Activated T-helper 1 cell treated with anti-CD3 and anti-CD28 coated beads, Interleukin-2, amount 50 U/mL, for 16 hours (primary cell): Measurements from ENCODE around the gene GAS7.
"Not testable (repeated sequence)": the region's sequence is repeated elsewhere in the genome, so short reads cannot be mapped to it uniquely, and the experiment has no call there.

ENCODE experiments used
- DNase-seq, 2 donors: peaks; one replicate each; pipeline ENCODE4 v3.0.0-alpha.2; 2020; ENCODE audit warnings: low read depth in 1 of 2, low spot score in 1 of 2

The GAS7 gene

DNA sequence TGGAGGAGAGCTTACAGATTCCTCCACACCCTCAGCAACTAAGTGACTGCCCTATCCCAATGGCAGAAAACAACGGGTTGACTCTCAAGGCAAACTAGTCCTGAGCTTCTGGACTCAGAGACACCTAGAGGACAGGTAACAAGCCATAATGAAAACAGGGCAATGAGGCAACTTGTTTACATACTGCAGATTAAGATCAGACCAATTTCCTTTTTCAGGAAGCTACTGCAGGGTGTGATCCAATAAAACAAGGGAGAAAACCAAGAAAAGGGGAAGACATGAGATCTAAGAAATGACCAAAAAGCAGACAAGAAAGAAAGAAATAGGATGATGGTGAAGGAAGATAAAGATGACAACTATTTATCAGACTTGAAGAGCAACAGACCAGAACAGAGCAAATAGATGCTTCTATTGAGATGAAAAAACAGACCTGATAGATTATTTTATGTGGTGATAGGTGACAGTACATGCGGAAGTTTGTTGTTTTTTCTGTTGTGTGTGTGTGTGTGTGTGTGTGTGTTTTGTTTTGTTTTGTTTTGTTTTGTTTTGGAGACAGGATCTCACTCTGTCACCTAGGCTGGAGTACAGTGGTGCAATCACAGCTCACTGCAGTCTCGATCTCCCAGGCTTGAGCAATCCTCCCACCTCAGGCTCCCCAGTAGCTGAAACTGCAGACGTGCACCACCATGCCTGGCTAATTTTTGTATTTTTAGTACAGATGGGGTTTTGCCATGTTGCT, 120.7 kb downstream of the GAS7 start:
- no peak for DNase-seq

DNA sequence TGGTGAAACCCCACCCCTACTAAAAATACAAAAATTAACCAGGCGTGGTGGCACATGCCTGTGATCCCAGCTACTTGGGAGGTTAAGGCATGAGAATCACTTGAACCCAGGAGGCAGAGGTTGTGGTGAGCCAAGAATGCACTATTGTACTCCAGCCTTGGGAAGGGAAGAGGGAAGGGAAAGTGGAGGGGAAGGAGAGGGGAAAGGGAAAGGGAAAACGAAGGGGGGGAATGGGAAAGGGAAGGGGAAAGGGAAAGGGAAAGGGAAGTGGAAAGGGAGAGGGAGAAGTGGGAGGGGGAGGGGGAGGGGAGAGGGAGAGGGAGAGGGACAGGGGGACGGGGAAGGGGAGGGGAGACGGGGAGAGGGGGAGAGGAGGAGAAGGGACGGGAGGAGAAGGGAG, 122.5 kb downstream of the GAS7 start:
- no peak for DNase-seq

DNA sequence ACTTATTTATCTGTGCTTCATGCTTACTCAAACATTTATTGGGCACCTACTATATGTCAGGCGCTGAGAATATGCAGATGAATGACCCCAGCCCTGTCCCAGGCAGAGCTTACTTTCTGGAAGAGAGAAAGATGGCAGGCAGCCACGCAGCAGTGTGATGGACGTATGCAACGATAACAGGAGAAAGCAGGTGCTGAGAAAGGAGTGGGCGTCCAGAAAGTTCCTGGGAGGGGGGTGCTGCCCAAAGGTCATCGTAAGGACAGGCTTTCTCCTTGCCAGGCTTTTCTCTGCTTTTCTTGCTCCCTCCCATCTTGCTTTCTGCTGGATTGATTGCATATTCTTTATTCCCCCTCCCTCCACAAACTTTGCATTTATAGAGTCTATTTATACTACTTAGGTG, 124.5 kb downstream of the GAS7 start:
- DNase-seq = no peak

DNA sequence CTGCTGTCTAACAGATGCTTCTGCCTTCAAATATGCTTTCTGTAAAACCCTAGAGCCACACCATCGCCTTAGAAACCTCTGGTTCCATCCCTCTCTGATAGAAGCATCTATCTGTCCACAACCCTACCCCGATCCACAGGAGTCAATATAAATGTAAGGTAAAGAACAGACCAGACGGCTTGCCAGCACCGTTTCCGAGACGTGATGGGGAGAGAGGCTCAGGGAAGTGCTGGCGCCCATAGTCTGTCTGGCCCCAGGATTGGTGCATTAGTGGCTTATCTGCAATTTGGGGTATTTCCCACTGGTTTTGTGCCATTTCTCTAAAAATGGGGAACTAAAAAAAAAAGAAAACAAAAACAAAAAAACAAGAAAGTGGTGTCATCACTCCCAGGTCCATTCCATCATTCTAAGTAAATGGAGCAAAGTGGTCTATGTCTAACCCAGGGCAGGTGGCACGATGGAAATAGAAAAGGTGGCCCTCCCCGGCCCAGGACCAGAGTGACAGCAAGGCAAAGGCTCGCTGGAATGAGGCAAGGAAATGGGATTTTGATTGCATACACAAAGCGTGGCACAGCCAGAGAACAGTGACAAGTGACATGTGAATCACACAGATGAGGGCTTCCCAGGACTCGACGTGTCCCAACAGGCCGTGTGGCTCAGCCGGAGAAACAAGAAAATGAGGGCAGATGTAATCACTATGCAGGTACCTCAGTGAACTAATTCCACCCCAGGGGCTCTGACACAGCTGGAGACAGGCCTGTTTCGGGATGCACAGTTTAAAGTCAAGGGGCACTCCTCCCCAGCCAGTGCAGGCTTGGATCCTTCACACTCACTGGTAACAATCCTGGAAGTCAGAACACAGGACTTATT, 125.6 kb downstream of the GAS7 start:
- no peak for DNase-seq

DNA sequence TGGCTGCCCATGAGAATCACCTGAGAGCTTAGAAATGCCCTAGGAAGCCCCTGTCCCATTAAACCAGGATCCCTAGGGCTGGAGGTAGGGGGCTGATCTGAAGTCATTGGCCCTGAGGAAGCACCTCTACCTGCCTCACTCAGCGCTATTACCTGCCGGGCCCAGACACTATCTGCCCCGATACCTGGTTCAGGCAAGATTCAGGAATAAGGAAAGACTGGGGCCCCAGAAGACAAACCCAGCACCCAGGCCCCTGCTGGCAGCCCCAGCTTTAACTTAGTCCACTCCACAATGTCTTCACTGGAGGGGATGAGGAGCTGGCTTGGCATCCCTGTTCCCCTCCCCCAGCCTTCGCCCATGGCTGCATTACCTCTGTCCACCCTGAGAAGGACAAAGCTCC, 126.3 kb downstream of the GAS7 start:
- DNase-seq = no peak

DNA sequence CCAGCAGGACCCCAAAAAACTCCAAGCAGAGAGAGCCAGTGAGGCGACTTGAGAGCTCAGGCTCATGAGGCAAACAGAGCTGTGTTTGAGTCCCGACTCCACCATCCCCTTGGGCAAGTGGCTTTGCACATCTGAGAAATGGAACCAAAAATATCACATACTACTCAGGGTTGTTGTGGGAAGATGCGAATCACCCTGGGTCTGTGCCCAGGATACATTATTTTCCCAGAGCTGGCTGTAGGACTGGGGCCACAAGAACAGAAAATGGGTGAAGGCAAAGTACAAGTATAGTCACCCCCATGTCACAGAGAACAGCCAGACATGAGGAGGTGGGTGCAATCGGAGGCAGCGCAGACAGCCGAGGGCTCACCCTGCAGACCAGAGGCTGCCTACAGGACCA, 127.3 kb downstream of the GAS7 start:
- DNase-seq = no peak

DNA sequence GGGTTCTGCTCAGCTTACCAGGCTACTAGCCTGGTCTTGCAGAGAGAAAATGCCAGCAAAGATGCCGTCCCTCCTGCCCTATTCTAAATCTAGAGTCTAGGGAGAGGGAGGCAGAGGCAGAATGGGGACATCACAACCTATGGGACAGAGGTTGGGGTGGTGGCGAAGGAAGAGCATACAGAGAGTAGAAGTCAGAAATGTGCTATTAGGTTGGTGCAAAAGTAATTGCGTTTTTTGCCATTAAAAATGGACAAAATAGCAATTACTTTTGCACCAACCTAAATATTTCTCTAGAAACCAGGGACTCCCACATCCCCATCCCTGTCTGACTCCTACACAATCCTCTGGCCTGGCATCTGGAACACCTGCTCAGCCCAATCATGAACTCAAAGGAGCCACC, 127.7 kb downstream of the GAS7 start:
- no peak for DNase-seq

DNA sequence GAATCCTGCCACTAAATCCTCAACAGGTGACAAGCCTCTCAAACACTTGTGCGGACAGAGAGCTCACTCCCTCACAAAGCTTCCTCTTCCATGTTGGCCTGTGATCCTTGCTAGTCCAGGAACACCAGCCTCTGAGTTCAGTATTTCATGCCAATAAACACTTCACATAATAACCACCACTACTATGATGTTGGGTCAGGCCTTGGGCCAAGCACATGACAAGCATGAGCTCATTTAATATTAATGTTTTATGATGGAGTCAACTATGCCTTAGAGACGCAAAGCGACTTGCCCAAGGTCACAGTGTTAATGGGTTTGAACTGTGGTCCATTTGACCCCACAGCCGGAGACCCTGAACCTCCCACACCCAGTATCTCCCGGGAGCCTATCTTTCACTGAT, 129.1 kb downstream of the GAS7 start:
- DNase-seq = no peak

DNA sequence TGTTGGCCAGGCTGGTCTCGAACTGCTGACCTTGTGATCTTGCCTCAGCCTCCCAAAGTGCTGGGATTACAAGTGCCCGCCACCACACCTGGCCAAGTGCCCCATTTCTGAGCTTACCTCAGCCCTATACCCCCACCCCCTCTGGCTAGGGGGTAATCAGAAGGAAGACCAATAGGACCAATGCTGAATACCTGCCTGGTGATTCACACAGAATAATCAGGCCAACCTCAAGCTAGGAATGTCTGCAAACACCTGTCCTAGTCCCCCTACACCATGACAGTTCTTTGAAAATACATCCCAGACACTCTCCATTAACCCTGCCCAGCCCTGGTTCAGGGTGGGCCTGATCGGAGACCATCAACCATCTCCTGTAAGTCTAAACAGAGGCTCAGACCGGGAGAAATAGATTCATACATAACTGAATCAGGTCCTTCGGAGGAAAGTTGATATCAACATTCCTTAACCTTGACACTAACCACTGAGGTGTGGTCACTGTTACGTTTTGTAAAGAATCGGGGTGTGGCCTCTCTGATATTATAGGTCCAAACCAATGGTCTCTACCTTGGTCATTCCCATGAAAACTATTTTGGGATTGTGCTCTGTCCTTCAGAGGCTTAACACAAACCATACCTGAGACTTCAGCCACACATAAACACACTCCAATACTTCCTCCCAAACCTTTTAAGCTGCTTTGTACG, 130.8 kb downstream of the GAS7 start:
- no peak for DNase-seq

DNA sequence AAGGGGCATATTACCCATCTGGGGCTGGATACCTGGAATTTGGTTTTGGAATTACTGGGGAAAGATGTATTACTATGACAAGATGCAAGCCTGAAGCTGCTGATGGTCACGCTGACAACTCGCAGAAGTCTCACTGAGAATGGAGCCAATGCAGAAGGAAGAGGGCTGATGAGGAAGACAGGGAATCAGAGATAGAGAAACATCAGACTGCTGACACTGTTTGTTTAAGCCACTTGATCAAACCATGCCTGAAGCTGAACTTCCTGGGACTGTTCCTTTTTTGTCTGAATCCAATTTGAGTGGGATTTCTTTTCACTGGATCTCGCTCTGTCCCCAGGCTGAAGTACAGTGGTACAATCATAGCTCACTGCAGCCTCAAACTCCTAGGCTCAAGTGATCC, 133.9 kb downstream of the GAS7 start:
- DNase-seq = no peak

DNA sequence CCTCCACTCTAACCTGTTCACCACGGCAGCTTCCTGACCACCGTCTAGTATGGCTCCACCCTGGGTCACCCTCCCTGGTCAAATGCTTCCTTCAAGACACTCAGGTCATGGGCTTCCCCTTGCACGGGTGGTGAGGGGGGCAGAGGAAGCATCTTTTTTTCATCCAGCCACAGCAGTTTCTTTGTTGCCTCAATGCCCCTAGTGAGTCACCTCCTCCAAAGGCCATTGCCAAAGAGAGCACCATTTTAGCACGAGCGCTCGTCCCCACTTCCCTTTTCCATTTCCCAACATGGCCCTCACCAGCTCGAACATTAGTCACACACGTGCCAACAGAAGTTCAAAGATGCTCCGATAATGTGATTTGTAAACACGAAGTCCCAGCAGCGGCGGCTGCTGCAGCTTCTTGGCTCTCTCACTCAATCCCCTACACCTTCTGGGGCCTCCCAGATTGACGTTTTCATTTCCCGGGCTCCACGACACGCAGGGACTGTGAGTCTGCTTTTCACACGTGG, 134.6 kb downstream of the GAS7 start:
- no peak for DNase-seq

DNA sequence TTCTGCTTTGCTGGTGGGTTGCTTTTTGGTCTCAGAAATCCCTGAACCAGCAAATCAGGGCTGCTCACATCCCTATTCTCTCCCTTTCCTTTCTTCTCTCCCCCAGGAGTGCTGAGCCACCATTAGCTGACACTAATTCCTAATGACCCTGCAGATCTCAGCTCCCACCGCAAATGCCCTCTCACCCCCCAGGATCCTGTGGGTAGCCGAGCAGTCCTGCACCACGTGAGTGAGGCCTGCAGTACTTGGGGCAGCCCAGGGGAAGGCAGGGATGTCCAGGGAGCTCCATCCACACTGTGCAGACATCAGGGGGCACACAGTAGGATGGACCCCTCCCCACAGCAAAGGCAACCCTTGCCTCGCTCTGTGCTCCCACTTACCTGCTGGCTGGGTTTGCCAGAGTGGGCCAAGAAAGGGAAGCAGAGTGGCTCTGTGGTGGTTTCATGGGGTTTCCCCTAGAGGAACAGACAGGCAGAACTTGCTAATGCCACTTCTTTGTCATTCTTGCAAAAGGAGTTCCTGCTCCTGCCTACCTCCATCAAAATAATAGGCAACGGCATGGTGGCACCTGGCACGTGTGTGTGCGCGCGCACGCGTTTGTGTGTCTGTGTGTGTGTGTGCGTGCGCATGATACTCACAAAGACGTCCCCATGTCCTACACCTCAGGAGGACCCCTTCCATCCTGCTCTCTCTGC, 135.6 kb downstream of the GAS7 start:
- DNase-seq = no peak

DNA sequence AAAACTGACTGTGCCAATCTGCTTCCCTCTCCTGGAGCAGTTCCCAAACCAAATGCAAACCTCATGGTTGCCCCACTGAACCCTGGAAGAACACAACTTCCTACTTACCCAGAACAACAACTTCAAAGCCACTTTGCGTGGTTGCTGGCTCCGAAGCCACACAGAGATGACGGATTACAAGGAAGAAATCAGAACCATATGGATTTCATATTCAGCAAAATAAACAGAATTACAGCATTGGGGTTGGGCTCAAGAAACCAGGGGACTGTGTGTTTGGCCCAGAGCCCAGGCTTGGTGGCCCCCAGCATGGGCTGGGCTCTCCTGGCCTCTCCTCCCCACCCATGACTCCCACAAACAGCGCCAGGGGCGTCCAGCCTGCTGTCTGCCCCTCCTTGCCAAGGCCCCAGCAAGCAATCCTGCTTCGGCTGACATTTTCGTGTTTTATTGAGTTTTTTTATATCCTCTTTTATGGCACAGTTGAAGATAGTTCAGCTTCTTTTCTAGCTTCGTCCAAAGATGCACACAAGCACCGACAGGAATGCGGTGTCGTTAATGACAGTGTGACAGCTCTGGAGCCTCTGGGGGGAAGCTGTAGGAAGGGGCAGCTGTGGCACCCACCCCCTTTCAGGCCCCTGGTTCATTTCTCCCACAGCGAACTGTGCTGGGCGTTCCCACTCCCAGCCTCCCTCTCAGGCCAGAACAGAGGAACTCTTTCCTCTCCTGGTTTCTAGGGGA, 137.1 kb downstream of the GAS7 start:
- DNase-seq = no peak

DNA sequence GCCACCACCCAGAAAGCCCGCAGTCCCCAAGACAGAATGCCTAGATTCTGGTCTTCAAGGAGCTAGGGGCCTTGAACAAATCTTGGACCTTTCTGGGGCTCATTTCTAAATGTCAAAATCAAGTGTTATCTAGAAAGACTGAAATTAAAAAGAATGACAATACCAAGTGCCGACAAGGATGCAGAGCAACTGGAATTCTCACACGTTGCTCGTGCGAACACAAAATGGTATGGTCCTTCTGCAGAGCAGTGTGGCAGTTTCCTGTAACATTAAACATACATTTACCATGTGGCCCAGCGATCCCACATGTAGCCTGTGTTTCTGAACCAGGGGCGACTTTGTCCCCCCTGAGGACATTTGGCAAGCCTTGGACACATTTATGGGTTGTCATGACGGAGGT, 137.9 kb downstream of the GAS7 start:
- no peak for DNase-seq

DNA sequence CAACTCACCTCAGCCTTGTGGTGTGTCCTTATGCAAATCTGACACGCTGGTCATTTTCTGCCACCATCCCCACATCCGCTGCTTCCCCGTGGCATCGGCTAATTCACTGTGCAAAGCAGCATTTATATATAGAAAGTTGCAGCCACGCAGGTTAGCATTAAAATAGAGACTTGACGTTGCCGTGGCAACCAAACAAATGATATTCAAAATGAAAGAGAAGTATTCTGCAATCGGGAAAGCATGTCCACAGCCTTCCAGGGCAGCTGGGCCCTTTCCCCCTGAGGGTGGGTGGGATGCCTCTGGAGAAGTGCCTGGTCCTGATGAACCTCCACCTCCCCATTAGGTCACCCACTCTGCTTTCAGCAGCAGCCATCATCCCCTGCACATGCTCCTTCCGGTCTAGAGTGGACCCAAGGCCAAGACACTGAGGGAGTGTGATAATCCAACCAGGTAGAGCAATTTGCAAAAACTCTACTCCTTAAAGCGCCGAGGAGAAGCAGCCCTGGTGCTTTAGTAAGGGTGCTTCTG, 138.7 kb downstream of the GAS7 start:
- no peak for DNase-seq

DNA sequence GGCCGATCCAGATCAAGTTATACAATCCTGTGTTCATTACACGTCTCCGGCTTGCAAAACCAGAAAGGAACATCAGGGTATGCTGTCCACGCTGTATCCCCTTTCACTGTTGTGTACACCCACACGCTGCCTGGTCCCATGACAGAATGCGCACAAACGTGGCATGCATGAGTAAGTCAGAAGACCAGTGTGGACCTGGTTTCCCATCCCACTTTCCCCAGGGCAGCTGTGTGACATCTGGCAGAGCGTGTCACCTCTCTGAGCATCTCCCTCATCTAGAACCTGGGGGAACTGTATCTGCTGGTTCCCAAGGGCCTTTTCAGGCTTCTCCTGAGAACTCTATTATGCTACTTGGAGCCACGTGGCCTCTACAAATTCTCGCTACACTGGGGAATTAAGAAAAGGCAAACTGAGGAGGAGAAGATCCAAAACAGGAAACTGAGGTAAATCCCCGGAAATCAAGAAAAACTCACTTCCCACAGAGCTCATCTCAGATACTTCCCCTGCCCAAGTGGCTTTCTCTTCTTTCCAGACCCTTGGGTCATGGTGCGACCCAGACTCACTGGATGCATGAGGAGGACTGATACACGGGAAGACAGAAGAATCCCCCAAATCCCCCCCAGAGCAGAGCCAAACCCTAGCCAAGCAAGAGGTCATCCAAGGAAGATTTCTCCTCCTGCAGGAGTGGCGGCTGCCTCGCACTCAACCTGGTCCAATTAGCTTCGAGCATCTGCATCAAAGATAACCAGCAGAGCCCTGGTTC, 139.3 kb downstream of the GAS7 start:
- no peak for DNase-seq

DNA sequence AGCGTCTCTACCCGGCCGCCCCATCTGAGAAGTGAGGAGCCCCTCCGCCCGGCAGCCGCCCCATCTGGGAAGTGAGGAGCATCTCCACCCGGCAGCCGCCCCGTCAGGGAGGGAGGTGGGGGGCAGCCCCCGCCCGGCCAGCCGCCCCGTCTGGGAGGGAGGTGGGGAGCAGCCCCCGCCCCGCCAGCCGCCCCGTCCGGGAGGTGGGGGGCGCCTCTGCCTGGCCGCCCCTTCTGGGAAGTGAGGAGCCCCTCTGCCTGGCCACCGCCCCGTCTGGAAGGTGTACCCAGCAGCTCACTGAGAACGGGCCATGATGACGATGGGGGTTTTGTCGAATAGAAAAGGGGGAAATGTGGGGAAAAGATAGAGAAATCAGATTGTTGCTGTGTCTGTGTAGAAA, 140.9 kb downstream of the GAS7 start:
- not testable (repeated sequence) for DNase-seq

DNA sequence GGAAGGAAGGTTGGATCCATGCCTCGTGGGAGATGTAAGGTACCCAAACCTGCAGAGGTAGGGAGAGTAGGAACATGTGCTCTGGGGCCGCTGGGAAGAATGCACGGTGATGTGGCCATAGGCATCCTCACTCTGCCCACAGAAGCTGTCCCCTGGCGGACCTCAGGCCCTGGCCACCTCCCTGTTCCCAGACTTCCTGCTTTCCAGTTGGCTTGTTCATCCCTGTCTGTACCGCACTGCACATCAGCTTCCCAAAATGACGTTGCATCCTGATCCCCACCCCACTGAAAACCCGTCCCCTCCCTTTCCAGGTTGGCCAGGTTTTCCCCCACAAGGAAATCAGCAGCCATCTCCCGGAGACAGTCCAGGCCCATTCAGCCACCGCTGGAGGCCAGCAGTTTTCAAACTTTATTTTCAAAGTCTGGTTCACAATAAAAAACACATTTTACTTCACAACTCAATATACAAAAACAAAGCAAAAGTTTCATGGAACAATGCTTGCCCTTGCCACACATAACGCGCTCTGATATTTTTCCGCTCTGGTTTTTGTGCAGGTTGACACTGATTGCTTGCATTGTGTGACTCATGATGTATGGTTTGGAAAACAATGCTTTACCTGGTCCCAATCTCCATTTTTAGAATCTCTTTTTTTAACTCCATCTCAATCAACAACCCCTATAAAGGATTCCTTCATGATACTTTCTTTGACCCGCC, 143.0 kb downstream of the GAS7 start:
- no peak for DNase-seq
